Panc1 (cell line): ENCODE results near the gene SPEM3.

Experiments used
- CTCF ChIP-seq: fragments of 450-650 bp; IDR thresholded peaks from 2 replicates; pipeline ENCODE4 v1.5.1; 2017; ENCODE audit warnings: mild to moderate bottlenecking
- POLR2AphosphoS5 ChIP-seq: IDR thresholded peaks from 2 replicates; pipeline ENCODE4 v1.6.1; 2012; ENCODE audit warnings: mild to moderate bottlenecking, low read depth, low read length, moderate library complexity

GRCh38 chr17:7442142-7442541 lies 13.5 kb downstream of the SPEM3 start:
- TF ChIP-seq POLR2AphosphoS5 = no peak
- TF ChIP-seq CTCF = no peak
